Prostate gland (tissue), 2 donors: ENCODE data around the gene INPP5A.

Experiments used
- CTCF ChIP-seq, 4 experiments: fragments of 200-600 bp in 2 of 4; fragments of 450-650 bp in 2 of 4; sonication (generic) in 2 of 4; IDR thresholded peaks; 1 replicate in 3 of 4; 2 replicates in 1 of 4; pipeline ENCODE4 v1.5.1; 2016 to 2019; ENCODE audit warnings: antibody characterized with exemption in 4 of 4, mild to moderate bottlenecking in 2 of 4, moderate library complexity in 2 of 4
- POLR2A ChIP-seq: fragments of 450-650 bp; IDR thresholded peaks from one replicate; pipeline ENCODE4 v1.6.1; 2016; ENCODE audit warnings: antibody characterized with exemption, mild to moderate bottlenecking
- POLR2AphosphoS5 ChIP-seq: sonication (generic); formaldehyde crosslinking; IDR thresholded peaks from one replicate; pipeline ENCODE4 v1.6.1; 2017; ENCODE audit warnings: antibody characterized with exemption

DNA sequence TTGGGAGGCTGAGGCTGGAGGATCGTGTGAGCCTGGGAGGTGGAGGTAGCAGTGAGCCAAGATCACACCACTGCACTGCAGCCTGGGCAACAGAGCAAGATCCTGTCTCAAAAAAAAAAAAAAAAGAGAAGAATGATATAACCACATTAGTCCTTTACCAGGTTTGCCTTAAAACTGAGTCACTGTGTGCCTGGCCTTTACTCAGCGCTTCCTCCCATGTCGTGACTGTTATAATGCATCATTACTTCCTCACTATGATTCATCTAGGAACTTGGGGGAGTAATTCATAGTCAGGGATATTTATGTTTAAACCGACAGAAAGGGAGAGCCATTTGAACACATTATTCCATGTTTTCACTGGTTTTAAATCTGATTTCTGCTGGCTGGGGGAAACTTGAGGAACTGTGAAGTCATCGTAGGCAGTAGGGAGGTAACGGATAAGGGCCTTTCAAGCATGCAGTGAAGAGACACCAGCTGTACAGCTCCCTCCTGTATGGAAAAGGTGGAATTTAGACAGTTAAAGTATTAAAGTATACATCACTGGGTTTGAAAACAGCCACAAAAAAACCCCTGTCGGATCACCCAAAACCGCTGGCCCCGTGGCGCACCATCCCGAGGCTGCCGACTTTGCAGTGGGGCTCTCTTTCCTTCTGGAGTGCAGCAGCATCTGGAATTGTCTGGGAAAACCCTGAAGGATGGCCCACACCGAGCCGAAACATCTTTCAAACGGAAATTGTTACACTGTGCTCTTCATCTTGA lies 128.5 kb downstream of the INPP5A start:
- TF ChIP-seq CTCF (IDR thresholded peaks at IDR 0.05) (no peak), POLR2AphosphoS5 (no peak), POLR2A (no peak)
